HG03469 (cell line): Measurements from ENCODE around the gene TENT5C.
A peak's percentile ranks its signal among the peaks of the same experiment; 100 is the strongest.

Source experiments
- ATAC-seq: cut with Tn5 transposase; IDR thresholded peaks from one replicate; pipeline ENCODE4 v1.9.1; 2021; ENCODE audit warnings: mild to moderate bottlenecking, moderate library complexity, moderate number of reproducible peaks; ENCODE audit not compliant: unreplicated experiment

Gene TENT5C

DNA sequence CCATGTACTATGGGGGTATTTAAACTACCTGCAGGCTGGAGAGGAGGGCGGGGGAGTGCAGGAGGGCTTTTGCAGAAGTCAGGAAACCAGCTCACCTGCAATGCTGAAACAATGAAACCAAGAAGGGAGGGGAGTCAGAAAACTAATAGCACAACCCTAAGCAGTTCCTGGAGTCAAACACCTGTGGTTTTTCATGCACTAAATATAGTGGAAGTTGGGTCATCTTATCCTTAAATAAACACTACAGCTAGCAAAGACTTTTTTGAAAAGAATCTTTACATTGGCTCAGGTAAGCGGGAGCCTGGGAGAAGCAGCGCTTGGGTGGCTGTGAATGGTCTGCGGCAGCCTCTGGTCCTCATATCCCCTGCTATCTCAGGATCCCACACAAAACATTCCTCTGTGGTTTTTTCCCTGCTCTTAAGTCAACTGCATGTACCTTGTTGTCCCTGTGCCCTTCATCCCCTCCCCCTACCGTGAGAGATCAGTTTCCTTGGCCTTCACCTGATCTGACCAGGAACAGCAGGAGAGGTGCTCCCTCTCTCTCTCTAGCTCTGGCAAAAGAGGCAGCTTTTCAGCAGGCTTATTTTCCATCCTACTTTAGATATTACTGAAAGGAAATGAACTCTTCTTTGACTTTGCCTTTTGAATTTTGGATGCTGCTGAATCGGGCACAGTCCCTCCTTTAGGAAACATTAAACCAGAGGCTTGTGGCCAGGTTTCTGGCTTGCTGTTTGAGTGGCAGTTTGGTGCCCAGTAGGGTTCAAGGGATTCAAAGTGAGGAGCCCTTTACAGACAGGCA, 26.6 kb downstream of the TENT5C start:
- no peak for ATAC-seq

DNA sequence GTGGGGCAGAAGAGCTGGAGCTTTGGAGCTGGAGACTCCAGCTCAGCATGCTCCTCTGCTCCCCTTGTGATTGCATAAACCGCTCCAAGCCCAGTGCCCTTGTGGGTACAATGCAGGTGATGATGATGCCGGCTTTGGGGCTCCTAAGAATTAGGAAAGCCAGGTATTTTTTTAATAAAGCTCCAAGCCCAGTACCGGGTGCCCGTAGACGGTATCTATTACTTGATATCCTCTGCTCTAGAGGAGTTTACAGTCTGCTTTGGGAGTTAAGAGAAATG, 27.2 kb downstream of the TENT5C start:
- ATAC-seq = no peak

DNA sequence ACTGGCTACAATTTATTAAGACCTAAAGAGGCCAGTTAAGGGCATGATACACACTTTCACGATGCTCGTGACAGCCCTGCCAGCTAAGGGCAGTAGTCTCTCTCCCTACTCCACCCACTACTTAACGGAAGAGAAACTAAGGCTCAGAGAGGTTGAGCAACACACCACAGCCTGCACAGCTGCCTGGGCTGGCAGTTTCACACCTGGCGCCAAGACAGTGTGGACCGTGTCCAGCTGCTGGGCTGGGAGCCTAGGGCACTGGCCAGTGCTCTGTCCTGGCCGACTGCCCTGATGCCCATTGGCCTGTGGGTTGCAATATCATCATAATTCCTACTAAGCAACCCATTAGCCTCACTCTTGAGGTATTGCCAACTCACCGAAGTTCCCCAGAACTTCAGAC, 27.6 kb downstream of the TENT5C start:
- no peak for ATAC-seq

DNA sequence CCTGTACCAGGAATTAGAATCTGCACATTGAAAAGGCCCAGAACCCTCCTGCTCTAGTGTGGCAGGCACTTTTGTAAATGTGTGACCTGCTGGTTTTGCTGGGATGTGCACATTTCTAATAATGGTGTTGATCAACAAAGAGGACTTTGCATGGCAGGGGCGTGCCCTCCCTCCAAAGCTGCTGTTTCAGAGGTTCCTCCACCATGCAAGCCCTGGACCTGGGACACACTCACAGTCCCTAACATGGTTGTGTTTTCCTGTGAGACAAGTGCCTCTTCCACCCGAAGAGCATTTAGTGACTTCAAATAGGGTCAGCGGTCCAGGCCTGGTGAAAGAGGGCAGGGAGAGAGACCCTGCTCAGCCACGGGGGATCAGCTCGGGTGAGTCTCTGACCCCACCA, 28.1 kb downstream of the TENT5C start:
- no peak for ATAC-seq

- ATAC-seq = no peak
These were observed 28.8 kb downstream of the TENT5C start for GRCh38 chr1:117634631-117635030.

- no peak for ATAC-seq
These were observed 30.0 kb downstream of the TENT5C start for GRCh38 chr1:117635805-117636204.

- no peak for ATAC-seq
These were observed 31.0 kb downstream of the TENT5C start for GRCh38 chr1:117636637-117637425.

DNA sequence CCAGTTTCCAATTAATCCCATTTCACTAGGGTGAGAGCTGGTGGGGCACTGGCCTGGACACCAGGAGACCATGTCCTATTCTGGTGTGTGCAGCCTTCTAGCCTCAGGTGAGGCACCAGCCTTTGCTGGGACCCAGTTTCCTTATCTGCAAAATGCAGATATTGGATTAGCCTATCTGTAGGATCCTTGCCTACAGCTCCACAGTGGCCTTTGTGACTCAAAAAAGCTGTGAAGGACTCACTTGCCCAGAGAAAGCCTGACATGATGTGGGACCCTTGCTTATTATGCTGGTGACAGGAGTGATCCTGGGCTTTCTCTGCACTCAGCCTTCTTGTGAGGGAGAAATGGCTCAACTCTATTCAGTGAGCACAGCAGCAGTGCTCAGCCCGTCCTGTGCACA, 32.3 kb downstream of the TENT5C start:
- no peak for ATAC-seq

- ATAC-seq = no peak
These were observed 32.9 kb downstream of the TENT5C start for GRCh38 chr1:117638759-117639158.

DNA sequence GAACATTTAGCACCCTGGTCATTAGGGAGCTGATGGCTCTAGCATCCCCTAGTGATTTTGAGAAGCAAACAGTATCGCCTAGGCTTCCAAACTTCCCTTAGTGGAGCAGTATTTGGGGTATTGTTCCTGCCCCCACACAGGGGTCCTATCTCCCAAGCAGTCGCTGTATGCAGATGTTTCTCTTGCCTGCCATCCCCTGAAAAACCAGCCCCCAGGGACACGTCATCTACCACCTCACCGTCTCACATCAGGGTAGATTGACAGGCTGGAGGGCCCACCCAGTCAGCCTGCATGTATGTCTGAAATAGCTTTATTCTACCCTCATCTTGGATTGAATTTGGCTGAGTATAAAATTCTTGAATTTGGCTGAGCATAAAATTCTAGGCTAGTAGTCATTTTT, 33.9 kb downstream of the TENT5C start:
- ATAC-seq = no peak

GRCh38 chr1:117641536-117641935, 35.7 kb downstream of the TENT5C start:
- ATAC-seq = no peak

DNA sequence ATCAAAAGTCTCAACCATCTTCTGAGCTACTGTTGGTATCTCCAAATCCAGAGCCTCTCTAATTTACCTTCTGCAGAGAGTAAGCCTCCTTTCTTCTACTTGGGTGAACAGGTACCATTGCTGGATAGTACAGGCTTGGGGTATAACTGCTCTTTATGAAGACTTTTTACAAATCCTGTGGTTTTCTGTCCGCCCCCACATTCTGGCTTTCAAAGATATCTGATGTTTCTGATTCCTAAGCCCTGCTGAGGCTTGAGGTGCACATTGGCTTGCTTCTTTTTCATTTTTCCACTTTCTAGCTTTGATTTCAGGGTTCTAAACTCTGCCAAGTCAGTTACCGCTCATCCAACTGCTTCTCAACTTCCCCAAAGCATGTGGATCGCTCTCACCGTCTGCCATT, 37.1 kb downstream of the TENT5C start:
- ATAC-seq = no peak

DNA sequence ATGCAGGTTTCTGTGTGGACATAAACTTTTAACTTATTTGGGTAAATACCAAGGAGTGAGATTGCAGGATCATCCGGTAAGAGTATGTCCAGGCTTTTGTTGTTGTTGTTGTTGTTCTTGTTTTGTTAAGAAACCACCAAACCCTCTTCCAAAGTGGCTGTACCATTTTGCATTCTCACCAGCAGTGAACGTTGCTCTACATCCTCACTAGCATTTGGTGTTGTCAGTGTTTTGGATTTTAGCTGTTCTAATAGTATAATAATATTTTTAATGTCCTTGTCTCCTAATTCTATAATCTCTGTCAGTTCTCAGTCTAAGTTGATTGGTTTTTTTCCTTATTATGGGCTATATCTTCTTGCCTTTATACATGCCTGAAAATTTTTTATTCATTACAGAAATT, 37.8 kb downstream of the TENT5C start:
- ATAC-seq = no peak

DNA sequence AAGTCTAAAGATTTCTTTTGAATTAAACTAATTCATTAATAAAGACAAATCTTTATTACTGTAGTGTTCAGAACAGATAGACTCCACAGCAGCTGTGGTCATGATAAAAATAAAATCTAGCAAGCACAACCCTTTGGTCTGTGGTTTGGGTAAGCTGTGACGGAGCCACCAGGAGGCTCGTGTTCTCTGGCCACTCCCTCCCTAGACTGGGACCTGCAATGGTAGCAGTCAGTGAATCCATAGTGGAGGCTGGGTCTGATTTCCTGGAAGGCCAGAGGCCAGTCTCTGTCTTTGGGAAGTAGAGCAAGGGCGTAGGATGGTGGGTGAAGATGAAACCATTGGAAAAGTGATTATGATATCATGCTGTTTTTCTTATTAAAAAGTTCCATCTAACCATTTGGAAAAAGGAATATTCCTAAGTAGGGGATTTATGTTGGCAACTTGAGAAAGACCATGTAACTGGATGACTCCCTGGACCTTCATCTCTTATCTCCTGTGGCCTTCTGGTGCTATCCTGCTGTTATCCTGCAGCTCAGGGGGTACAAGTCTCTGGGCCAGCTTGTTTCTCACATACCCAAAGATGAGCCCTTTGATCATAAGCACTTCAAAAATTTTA, 39.0 kb downstream of the TENT5C start:
- ATAC-seq = peak; percentile 79

GRCh38 chr1:117645343-117645742, 39.5 kb downstream of the TENT5C start:
- ATAC-seq = no peak

GRCh38 chr1:117646007-117646811, 40.4 kb downstream of the TENT5C start:
- no peak for ATAC-seq

GRCh38 chr1:117646956-117647355, 41.1 kb downstream of the TENT5C start:
- ATAC-seq = no peak

DNA sequence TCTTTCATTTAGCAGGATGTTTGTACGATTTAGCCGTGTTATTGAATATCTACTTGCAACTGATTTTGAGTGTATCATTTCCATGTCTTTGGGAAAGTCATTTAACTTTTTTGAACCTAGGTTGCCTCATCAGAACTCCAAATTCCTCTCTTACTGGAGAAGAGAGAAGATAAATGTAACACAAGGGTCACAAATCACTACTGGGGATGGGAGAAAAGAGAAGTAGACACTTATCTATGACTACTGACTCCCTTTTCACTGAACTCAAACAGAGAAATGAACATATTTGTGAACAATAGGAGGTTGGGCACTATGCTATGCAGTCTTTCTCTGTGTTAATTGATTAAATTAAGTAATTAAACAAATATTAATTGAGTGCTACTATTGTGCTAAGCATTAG, 42.2 kb downstream of the TENT5C start:
- no peak for ATAC-seq

DNA sequence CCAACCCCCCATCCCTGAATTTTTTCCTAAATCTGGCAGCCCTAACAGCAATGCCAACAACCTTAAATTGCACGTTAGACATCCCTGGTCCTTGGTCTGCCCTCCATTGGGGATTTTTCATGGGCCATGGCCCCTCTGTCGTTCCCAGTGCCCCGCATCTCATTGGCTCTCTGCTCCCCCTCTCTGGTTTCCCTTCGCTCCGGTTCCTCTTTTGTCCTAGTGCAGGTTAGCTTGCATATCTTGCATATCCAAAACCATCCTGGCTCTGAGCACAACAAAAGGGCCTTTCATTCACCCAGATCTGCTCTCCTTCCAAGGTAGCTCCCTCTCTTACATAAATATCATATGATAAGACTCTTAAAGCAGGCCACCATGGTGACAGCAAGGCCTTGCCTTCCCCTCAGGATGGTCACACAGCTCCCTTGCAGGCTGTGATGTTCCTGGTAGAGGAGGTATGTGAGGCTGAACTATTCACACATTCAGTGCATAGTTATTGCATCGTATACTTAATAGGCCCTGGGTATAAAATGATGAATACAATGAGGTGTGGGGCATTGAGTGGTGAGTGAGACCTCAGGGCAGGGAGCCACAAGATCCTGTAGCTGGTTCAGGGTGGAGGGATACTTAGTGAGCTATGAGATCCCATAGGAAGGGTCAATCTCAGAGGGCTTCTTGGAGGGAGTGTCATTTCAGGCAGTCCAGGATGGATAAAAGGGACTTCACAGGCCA, 45.2 kb downstream of the TENT5C start:
- no peak for ATAC-seq

GRCh38 chr1:117651616-117652015, 45.8 kb downstream of the TENT5C start:
- ATAC-seq = no peak

DNA sequence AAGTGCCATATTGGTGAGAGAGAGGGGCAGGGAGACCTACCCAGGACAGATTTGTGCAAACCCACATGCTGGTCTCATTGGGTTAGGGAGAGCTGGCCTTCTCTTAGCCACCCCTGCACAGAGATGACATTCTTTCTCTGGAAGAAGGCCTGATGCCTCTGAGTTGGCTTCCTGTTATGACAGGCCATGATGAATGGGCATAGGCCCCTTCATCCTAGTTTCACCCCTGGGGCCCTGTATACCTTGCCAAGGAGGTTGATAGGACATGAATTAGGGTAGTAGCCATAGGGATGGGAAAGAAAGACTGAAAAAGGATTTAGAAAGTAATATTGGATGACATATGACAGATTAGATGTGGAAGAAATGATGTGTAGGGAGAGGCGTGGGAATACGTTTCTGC, 46.6 kb downstream of the TENT5C start:
- ATAC-seq = no peak
